ENCODE results near the gene PROC. TPM values are rescaled to one million over a fixed set of nuclear protein-coding genes. Genes with fewer than 3 reads are reported as not detected.

Gene PROC
- total RNA-seq, 2 experiments from 2014 or later: 0.28 TPM; not detected in 1

- DNase-seq: no peak
- intact Hi-C loops (cut with DNase I, micrococcal nuclease): no loop called here
- POLR2A ChIA-PET: no interaction called here
These were observed 13.0 kb upstream of the PROC start for GRCh38 chr2:127405255-127405610.

GRCh38 chr2:127406454-127406853 is 11.8 kb upstream of the PROC start:
- ChIA-PET POLR2A (no interaction called here), CTCF (interaction anchor here (2.0 kb wide), 1 partner anchor 10 kb away, joined by 9 read pairs; no protein-coding TSS in a partner anchor)
- Mint-ChIP-seq H3K36me3 (ENCODE audit: low read depth) (no peaks in the 10 kb centered on the region), H3K9me3 (no peaks in the 10 kb centered on the region), H3K27me3 (no peaks in the 10 kb centered on the region), H3K4me3 (peak overlapping the region; percentile 66), H3K4me1 (ENCODE audit: low read depth) (peaks cover 13% of the 10 kb centered on the region), H3K27ac (peak overlapping the region; percentile 39)
- H3K4me1 ChIP-seq (ENCODE audit: insufficient read depth, low read length): peaks cover 21% of the 10 kb centered on the region
- no peaks in the 10 kb centered on the region for H3K27me3 ChIP-seq (ENCODE audit: control insufficient read depth in 1 of 2, insufficient read depth in 2 of 2, low read length in 2 of 2)
- no peaks in the 10 kb centered on the region for H3K9me3 ChIP-seq (ENCODE audit: control insufficient read depth in 1 of 2, insufficient read depth in 1 of 2, low read length in 2 of 2)
- H3K27ac ChIP-seq (ENCODE audit: low read depth in 1 of 2, low read length in 2 of 2): no peak overlapping the region
- H3K4me3 ChIP-seq (ENCODE audit: low read length): no peak overlapping the region
- no peaks in the 10 kb centered on the region for H3K36me3 ChIP-seq (ENCODE audit: insufficient read depth, low read length)
- no peak for DNase-seq
- no peak for ATAC-seq (ENCODE audit: poor library complexity)
- no peak for TF ChIP-seq CTCF (IDR thresholded peaks at IDR 0.05)
- intact Hi-C loops (cut with DNase I, micrococcal nuclease): loop anchor here in 1 of 2 experiments (2.0 kb wide), 1 partner anchor 18 kb away; no protein-coding TSS in a partner anchor

More at GRCh38 chr2:127405255-127405610, 13.0 kb upstream of the PROC start:
- CTCF ChIA-PET: no interaction called here
- H3K9me3 ChIP-seq (ENCODE audit: control insufficient read depth in 1 of 2, insufficient read depth in 1 of 2, low read length in 2 of 2): peaks cover 0 to 4% of the 10 kb centered on the region in 2 experiments
- Mint-ChIP-seq H3K4me1 (ENCODE audit: low read depth) (peaks cover 3% of the 10 kb centered on the region), H3K27ac (no peak overlapping the region), H3K36me3 (ENCODE audit: low read depth) (no peaks in the 10 kb centered on the region), H3K9me3 (no peaks in the 10 kb centered on the region), H3K4me3 (no peak overlapping the region), H3K27me3 (no peaks in the 10 kb centered on the region)
- TF ChIP-seq CTCF (IDR thresholded peaks at IDR 0.05): no peak
- no peak overlapping the region for H3K27ac ChIP-seq (ENCODE audit: low read depth in 1 of 2, low read length in 2 of 2)
- no peak overlapping the region for H3K4me3 ChIP-seq (ENCODE audit: low read length)
- no peaks in the 10 kb centered on the region for H3K27me3 ChIP-seq (ENCODE audit: control insufficient read depth in 1 of 2, insufficient read depth in 2 of 2, low read length in 2 of 2)
- H3K4me1 ChIP-seq (ENCODE audit: insufficient read depth, low read length): peaks cover 15% of the 10 kb centered on the region
- ATAC-seq (ENCODE audit: poor library complexity): no peak
- H3K36me3 ChIP-seq (ENCODE audit: insufficient read depth, low read length): no peaks in the 10 kb centered on the region

GRCh38 chr2:127407091-127407490 is 11.1 kb upstream of the PROC start:
- Histone ChIP-seq H3K36me3 (ENCODE audit: insufficient read depth, low read length) (no peaks in the 10 kb centered on the region), H3K4me1 (ENCODE audit: insufficient read depth, low read length) (peaks cover 25% of the 10 kb centered on the region), H3K27ac (ENCODE audit: low read depth in 1 of 2, low read length in 2 of 2) (no peak overlapping the region), H3K4me3 (ENCODE audit: low read length) (no peak overlapping the region), H3K9me3 (ENCODE audit: control insufficient read depth in 1 of 2, insufficient read depth in 1 of 2, low read length in 2 of 2) (no peaks in the 10 kb centered on the region), H3K27me3 (ENCODE audit: control insufficient read depth in 1 of 2, insufficient read depth in 2 of 2, low read length in 2 of 2) (no peaks in the 10 kb centered on the region)
- POLR2A ChIA-PET: interaction anchor here (1.3 kb wide), 1 partner anchor 119 kb away, joined by 5 read pairs; the partner anchor contains the start of gene IWS1
- DNase-seq (no peak), ATAC-seq (ENCODE audit: poor library complexity) (no peak)
- Mint-ChIP-seq H3K4me1 (ENCODE audit: low read depth) (peaks cover 13% of the 10 kb centered on the region), H3K4me3 (peak overlapping the region; percentile 80), H3K36me3 (ENCODE audit: low read depth) (no peaks in the 10 kb centered on the region), H3K27me3 (no peaks in the 10 kb centered on the region), H3K9me3 (no peaks in the 10 kb centered on the region), H3K27ac (peak overlapping the region; percentile 27)
- CTCF ChIA-PET: interaction anchor here (1.0 to 2.0 kb wide), 2 partner anchors 8 to 9 kb away, joined by 4 to 9 read pairs; no protein-coding TSS in a partner anchor
- no peak for TF ChIP-seq CTCF (IDR thresholded peaks at IDR 0.05)
- intact Hi-C loops (cut with DNase I, micrococcal nuclease): loop anchor here in 1 of 2 experiments (2.0 kb wide), 1 partner anchor 18 kb away; no protein-coding TSS in a partner anchor
